GM11168 (cell line): ENCODE results near the gene TMEM243.

Experiments used
- in situ Hi-C: fragments of 300-500 bp; cut with MboI; formaldehyde crosslinking; loops from one replicate; pipeline ENCODE4 v1.12.0; 2022; ENCODE audit warnings: low sequenced_read_pairs; ENCODE audit not compliant: unreplicated experiment

Gene TMEM243, protein sequence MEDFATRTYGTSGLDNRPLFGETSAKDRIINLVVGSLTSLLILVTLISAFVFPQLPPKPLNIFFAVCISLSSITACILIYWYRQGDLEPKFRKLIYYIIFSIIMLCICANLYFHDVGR

DNA sequence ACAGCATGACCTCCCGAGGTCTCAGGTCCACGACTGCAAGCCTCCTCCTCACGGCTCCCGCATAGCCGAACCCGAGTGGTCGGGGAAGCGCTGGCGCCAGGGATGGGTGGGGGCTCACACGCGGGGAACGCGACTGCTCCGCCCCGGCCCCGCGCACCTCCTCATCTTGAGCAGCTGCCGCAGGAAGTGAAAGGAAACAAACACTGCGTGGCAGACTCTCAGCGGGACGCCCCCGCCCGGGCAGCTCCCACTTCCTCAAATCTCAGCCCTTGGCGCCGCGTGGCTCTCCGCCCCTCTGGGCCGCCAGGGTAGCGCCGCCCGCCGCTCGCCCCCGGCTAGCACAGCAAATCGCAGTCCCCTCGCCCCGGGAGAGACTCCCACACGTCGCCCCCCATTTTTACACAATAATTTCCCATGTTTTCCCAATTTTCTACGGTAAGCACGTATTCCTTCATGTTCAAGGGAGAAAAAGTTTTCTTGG lies at the start of gene TMEM243:
TMEM243 (minus strand) TSS at position 188 of the 481 bp plus-strand sequence. CDS start 229 bp downstream, outside the sequence.
- in situ Hi-C loops = no loop called here

DNA sequence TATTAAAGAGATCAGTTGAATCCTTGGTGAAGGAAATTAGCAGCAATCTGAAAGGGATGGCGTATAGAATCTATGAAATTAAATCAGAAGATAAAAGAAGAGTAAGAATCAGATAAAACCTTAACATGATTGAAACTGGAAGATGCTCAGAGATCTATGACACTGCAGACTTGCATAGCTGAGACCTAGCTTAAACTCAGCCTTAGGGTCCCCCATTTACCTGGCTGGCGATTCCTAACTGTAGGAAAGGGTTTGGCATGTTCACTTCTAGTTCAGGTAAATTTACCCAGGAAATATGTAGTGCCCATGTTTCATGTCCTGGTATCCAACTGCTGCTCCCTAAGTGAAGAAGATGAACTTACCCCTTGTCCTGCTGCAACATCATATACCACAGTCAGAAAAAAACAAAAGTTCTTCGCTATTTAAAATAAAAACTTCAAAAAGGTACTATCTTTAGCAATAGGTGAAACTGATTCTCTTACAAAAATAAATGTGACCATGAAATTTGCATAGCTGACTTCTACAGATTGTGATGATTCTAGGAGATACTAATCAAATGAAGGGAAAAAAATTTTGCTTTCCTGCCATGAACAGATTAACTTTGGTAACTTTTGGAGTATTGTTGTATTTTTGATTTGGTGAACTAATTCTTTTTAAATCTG lies 47.8 kb upstream of the TMEM243 start:
- in situ Hi-C loops = no loop called here

DNA sequence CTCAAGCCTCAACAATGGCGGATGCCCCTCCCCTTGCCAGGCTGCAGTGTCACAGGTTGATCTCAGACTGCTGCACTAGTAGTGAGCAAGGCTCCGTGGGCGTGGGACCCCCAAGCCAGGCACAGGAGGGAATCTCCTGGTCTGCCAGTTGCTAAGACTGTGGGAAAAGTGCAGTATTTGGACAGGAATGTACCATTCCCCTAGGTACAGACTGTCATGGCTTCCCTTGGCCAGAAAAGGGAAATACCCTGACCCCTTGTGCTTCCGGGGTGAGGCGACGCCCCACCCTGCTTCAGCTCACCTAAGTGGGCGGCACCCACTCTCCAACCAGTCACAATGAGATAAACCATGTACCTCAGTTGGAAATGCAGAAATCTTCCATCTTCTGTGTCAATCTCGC lies 44.0 kb upstream of the TMEM243 start:
- in situ Hi-C loops = no loop called here

DNA sequence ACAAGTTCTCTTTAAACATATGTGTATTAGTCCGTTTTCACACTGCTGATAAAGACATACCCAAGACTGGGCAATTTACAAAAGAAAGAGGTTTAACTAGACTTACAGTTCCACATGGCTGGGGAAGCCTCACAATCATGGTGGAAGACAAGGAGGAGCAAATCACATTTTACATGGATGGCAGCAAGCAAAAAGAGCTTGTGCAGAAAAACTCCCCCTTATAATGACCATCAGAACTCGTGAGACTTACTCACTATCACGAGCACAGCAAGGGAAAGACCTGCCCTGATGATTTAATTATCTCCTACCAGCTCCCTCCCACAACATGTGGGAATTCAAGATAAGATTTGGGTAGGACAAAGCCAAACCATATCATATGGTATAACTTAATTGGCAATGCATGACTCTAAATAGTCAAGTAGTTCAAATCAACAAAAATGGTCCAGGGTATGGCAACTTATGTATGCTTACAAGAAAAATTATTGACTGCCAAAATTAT lies 34.1 kb upstream of the TMEM243 start:
- in situ Hi-C loops = no loop called here

DNA sequence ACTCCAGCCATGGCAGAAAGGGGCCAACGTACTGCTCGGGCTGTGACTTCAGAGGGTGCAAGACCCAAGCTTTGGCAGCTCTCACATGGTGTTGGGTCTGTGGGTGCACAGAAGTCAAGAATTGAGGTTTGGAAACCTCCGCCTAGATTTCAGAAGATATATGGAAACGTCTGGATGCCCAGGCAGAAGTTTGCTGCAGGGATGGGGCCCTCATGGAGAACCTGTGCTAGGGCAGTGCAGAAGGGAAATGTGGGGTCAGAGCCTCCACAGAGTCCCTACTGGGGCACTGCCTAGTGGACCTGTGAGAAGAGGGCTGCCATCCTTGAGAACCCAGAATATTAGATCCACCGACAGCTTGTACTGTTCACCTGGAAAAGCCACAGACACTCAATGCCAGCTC lies 26.1 kb upstream of the TMEM243 start:
- in situ Hi-C loops = loop anchor here (25.0 kb wide), 1 partner anchor 308 kb away; no protein-coding TSS in a partner anchor

DNA sequence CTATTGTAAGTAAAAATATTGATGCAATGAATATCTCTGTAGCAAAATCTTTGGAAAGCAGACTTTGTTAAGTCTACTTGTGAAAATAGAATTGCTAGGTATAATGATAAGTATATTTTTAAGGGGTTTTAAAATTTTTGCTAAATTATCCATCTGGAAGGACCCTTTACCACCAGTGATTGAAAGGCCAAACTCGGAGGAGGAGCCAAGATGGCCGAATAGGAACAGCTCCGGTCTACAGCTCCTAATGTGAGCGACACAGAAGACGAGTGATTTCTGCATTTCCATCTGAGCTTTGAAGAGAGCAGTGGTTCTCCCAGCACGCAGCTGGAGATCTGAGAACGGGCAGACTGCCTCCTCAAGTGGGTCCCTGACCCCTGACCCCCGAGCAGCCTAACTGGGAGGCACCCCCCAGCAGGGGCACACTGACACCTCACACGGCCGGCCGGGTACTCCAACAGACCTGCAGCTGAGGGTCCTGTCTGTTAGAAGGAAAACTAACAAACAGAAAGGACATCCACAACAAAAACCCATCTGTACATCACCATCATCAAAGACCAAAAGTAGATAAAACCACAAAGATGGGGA lies 19.0 kb upstream of the TMEM243 start:
- in situ Hi-C loops = loop anchor here (25.0 kb wide), 1 partner anchor 301 kb away; no protein-coding TSS in a partner anchor

DNA sequence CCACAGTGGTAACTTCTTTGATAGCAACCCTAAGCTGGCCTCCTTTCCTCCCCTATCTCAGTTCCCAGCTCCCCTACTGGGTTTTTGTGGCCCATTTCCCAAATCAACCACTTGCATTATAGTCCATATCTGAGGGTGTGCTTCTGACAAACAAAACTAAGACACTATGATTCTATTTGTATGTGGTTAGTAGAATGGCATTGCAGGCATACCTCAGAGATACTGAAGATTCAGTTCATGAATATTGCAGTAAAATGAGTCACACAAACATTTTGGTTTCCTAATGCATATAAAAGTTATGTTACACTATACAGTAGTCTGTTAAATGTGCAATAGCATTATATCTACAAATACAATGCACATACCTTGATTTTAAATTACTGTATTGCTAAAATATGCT lies 15.4 kb upstream of the TMEM243 start:
- in situ Hi-C loops = loop anchor here (25.0 kb wide), 1 partner anchor 298 kb away; no protein-coding TSS in a partner anchor

DNA sequence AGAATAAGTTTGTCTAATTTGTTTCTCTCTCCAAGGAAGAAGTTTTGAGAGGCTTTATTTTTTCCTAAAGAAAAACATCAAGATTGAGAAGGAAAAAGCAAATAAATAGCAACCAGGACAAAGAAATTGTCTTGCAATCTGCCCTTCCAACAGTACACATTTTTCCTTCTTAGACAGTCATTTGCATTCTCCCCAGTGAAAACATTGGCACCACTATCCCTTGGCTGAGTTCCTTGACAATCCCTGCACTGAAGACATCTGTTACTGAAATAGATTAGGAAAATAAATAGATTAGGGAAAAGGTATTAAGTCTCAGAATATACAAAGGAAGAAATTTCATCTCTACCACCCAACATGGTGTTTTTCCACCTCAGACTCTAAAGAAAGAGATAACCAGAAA lies 12.2 kb upstream of the TMEM243 start:
- in situ Hi-C loops = loop anchor here (25.0 kb wide), 1 partner anchor 294 kb away; no protein-coding TSS in a partner anchor

DNA sequence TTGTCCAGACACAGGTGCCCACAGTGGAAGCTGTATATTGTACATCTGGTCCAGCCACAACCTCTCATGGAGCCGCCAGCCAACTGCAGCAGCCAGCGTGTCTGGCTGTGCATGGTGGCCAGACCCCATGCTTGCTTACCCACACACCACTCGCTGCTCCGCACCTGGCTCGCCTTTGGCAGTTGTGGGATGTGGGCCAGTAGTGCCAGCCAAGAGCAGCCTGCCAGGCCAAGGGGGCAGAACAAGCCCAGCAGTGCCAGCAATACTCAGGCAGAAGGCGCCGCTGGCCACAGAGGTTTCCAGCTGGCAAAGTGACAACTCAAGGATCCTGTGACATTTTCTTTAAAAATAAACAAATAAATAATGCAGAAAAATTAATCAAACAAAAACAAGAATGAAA lies 11.7 kb upstream of the TMEM243 start:
- in situ Hi-C loops = loop anchor here (25.0 kb wide), 1 partner anchor 294 kb away; no protein-coding TSS in a partner anchor

DNA sequence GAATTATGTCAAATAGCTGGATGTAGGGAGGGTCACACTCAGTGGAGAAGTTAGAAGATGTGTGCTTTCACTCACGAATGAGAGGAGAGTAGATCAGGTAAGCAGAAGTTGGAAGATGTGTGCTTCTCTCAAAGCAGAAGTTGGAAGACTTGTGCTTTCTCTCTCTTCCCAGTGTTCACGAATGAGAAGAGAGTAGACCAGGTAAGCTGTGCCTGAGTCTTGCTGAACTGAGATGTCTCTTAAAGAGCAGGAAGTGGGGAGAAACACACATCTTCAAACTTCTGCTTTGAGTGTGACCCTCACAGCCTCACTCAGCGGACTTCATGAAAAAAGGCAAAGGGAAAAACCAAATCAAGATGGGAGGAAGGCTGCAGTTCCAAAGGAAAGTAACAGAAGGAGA lies 7.0 kb upstream of the TMEM243 start:
- in situ Hi-C loops = loop anchor here (25.0 kb wide), 1 partner anchor 289 kb away; no protein-coding TSS in a partner anchor

DNA sequence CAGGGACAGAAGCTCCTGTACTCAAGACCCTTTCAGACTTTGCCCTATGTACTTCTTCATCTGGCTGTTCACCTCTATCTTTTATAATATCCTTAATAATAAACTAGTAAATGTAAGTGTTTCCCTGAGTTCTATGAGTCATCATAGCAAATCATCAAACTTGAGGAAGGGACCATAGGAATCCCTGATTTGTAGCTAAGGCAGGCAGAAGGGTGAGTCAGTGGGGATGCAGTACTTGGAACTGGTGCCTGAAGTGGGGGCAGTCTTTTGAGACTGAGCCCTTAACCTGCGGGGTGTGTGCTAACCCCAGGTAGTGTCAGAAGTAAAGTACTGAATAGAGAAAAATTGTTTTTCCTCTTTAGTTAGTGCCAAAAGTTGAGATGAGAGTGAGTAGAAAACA lies 6.2 kb upstream of the TMEM243 start:
- in situ Hi-C loops = loop anchor here (25.0 kb wide), 1 partner anchor 288 kb away; no protein-coding TSS in a partner anchor

DNA sequence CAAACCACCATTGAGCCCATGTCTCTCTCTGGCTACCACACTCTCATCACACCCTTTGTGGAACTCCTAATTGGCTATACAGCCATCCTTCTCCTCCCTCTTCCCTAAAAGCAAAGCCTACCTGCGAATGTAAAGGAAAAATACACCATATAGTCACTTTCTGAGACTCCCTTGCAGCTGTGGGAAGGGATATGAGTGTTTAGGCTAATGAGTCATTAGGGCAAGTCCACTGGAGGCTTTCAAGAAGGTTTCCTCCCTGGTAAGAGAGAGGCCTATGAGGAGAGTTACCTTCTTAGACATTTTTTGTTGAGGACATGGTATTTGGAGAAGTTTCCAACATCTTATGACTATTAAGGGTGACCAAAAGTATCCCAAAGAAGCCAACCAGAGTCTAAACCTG lies 4.1 kb upstream of the TMEM243 start:
- in situ Hi-C loops = no loop called here

DNA sequence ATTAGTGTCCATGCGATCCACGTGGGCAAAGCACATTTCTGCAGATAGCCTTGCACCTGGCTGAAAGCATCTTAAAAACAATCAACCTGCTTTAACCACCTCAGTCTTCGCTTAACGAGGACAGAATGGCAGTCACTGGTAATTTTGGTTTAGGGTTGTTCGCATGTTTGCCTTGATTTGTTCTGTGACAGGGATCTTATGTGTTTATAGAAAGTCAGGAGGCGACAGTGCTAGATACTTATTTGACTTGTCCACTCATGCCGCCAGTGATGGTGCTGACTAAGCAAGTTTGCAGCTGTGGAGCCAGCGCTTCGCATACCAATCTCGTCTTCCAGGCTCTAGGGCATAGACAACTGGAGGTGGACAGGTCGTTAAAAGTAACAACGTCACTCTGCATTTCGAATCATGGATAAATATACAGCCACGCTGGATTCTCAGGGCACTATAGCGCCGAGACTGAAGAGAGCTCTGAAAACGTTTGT lies 1.2 kb upstream of the TMEM243 start:
- in situ Hi-C loops = no loop called here

DNA sequence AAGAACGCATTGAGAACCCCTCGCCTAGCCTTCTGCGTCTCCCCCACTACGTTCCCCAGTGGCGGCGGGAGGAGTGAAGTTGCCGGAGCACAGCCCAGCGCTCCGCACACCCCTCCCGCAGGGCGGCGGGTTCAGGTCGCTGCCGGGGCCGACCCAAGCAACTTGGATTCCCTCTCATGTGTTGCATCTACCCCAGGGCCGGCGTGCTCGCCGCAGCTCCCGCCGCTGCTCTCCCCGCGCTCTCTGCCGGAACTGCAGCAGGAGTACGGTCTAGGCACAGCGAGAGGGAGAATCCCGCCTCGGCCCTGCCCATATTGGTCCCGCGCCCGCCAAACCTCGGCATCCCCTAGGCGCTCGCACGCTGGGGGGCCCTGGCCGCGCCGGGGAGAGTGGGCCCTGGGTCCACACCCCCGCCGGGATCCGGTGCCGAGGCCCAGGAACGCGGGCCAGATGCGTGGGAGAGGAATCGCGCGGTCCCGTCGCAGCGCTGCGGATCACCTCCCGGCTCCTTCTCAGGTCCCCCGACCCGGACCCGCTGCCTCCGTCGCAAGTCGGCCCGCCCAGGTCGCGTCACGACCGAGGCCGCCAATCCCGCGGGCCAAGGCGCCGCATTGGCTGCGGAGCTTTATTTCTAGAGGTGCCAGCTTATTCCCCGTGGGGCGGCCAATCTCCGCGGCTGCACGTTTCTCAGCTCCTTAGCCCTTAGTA lies 648 bp upstream of the TMEM243 start:
- in situ Hi-C loops = no loop called here

DNA sequence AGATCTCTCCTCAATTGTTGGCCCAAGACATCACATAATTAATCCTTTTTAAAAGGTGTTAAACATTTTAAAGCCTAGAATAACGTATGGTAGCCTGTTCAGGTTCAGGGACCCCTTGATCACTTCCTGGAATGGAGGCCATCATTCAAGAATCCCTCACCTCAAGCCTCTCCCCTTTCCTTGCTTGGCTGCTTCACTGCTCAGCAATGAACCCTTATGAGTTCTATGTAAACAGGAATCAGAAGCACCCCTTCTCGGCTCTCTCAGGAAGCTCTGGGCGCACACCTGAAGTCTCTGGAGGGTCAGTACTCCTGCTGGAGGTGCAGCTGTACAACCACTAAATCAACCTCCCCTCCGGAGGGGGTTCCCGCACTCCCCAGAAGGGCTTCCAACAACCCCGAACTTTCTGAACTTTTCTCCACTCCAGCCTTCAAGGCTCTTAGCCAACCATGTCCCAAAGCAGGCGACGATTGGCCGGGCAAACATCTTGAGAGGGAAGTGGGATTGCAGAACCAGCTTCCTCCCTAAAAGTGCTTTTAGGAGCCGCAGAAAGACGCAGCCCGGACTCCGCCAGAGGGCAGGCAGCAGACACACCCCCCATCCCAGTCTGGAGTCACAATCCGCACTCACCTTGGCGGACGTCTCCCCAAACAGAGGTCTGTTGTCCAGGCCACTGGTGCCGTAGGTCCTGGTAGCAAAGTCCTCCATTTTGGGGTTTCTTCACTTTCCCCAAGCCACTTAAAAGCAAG lies 562 bp downstream of the TMEM243 start:
- in situ Hi-C loops = no loop called here

DNA sequence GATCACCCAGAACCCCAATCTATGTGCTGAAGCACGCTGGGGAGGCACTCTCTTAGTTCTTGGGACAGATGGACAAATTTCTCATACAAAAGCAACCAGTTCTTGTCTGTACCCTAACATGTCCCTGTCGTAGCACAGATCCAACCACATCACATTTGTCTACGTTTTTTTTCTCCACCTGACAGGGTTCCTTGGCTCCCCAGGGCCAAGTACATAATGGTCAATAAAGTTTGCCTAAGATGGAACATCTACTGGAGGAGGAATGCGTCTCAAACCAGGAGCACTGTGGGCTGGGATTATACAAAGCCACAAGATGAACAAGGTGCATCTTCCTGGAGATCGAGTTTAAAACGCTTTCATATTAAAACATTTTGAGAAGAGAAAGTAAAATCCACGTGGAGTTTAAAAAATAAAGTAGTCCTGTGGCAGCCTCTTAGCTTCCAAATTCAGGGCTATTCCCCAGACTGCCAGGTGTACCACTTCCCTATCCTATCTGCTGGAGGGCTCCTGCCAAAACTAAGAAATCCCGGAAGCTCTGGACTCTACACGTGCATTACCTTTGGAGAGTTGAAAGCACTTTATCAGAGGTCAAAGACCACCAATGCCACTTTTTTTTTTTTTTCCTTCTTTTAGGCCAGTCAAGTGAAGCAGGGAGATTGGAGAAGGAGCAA lies 1.4 kb downstream of the TMEM243 start:
- in situ Hi-C loops = no loop called here

DNA sequence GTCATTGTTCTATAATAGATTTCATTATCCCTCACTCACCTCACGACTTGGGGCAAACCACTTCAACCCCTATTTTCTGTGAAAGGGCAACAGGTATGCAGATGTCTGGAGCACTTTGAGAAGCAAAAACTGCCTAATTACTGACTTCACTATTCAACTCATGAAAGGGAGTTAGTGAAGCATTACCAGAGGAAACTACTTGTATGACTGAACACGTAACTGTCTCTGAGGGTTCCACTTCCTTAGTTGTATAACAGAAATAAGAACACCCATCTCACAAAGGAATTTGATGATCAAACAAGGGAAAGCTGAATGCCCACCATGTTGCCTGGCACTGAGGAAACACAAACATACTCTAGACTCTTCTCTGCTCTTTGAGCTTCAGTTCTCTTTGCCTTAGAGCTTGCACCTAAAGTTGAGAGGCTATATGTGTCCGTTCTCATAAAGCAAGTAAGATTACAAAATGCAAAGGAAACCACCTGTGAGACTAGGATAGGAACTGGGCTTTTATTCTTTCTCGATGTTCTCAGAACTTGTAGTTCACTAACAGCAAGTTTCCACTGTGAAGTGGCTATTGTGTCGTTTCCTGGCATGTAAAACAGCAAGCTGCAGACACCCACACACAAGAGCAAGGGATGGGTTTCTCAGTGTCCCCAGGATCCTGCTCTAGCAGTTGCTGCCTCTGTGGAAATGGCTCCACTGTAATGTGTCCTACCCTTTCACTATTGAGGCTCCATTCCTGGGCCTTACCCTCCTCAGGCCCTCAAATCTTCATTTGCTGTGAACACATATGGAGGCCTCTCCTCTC lies 2.6 kb downstream of the TMEM243 start:
- in situ Hi-C loops = no loop called here

DNA sequence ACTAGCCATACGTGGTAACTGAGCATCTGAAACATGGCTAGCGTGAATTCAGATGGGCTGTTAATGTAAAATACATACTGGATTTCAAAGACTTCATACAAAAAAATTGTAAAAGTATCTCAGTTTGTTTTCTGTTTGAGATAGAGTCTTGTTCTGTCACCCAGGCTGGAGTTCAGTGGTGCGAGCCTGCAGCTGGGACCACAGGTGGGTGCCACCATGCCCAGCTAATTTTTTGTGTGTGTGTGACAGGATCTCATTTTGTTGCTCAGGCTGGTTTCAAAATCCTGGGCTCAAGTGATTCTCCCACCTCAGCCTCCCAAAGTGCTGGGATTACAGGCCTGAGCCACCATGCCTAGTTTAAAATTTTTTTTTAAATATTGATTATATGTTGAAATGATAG lies 4.5 kb downstream of the TMEM243 start:
- in situ Hi-C loops = no loop called here
